ENCODE results near the gene WFDC6. TPM values are rescaled to one million over a fixed set of nuclear protein-coding genes. Genes with fewer than 3 reads are reported as not detected.

WFDC6 gene
- total RNA-seq, 2 donors from 2014 or later: not detected

DNA sequence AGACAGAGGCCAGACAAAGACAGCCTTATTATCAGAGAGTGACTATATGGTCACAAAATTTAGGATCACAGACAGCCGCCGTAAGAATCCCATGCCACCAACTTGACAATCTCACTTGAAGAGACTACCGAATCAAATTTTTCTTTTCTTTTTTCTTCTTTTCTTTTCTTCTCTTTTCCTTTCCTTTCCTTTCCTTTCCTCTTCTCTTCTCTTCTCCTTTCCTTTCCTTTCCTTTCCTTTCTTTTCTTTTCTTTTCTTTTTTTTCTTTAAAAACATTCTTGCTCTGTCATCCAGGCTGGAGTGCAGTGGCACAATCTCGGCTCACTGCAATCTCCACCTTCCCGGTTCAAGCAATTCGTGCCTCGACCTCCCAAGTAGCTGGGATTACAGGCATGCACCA, 9.1 kb upstream of the WFDC6 start:
- intact Hi-C loops (cut with DNase I): no loop called here
- no peak for TF ChIP-seq POLR2A (IDR thresholded peaks at IDR 0.05)
- TF ChIP-seq, protein P1, sequence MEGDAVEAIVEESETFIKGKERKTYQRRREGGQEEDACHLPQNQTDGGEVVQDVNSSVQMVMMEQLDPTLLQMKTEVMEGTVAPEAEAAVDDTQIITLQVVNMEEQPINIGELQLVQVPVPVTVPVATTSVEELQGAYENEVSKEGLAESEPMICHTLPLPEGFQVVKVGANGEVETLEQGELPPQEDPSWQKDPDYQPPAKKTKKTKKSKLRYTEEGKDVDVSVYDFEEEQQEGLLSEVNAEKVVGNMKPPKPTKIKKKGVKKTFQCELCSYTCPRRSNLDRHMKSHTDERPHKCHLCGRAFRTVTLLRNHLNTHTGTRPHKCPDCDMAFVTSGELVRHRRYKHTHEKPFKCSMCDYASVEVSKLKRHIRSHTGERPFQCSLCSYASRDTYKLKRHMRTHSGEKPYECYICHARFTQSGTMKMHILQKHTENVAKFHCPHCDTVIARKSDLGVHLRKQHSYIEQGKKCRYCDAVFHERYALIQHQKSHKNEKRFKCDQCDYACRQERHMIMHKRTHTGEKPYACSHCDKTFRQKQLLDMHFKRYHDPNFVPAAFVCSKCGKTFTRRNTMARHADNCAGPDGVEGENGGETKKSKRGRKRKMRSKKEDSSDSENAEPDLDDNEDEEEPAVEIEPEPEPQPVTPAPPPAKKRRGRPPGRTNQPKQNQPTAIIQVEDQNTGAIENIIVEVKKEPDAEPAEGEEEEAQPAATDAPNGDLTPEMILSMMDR (IDR thresholded peaks at IDR 0.05): no peak

DNA sequence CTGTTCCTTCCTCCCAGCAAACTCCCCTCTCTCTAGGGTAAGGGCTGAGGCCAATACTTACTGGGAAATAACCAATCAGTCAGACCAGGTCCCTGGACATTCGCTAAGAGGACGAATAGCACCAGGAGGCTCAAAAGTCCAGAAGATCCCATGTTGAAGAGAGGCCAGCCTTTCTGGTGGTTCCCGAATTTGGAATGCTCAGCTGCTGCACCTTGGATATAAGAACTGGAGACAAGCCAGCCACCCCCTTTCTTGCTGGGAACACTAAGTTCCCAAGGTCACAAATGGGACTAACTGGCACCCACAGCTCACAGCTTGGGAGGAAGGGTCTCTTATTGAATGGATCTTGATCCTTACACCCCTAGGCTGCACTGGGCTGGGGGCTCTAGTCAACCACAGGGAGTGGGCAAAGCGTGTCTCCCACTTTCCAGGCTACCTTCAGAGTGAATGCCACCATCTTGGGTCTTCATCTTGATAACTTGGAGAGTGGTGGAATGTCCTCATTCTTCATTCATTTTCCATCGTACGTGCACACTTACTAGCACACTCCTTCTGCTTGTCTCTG, 8.0 kb upstream of the WFDC6 start, which contains the start of gene EPPIN:
EPPIN (minus strand) TSS at position 196 of the 565 bp plus-strand sequence; CDS start at position 152, 44 bp downstream.
- no peak for ATAC-seq

More for the DNA sequence above, 9.1 kb upstream of the WFDC6 start:
- Histone ChIP-seq H3K27ac (no peak overlapping the region), H3K27me3 (no peaks in the 10 kb centered on the region), H3K9me3 (no peaks in the 10 kb centered on the region), H3K36me3 (replicated peaks in 1 of 2; ENCODE audit: insufficient read depth in 1 of 2, low read depth in 2 of 2) (no peaks in the 10 kb centered on the region), H3K4me1 (no peaks in the 10 kb centered on the region), H3K4me3 (no peak overlapping the region)
- ATAC-seq (no peak), DNase-seq (no peak)
- WGBS, 2 donors: 77 to 79% methylated on average over 7 of the region's 7 CpGs

DNA sequence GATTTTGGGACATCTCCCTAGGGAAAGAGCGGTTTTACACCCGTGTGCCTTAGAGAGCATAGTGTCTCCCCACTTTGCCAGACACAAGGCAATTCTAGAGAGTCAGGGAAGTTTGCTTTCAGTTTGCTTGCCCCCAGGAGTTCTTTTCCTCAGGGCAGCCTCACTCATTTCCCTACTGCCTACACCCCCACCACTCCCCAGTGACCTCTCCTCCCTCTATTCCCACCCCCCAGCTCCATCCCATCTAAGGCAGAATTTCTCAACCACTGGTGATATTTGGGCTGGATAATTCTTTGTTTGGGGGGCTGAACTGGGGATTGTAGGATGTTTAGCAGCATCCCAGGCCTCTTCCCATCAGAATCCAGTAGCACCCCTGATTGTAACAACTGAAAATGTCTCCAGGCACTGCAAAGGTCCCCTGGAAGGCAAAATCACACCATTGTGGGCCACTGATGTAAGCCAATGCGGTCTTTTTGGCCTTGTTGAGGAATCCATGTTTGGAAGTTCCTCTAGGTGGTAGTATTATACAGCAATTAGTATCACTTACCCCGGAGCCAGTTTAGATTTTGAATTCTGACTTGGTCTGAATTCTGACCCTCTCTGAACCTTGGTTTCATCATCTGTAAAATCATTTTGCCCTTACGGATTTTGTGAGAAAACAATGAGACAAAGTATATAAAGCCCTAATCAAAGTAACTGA, 6.6 kb upstream of the WFDC6 start:
- Histone ChIP-seq H3K9me3 (no peaks in the 10 kb centered on the region), H3K4me1 (no peaks in the 10 kb centered on the region), H3K27me3 (no peaks in the 10 kb centered on the region), H3K4me3 (no peak overlapping the region), H3K36me3 (replicated peaks in 1 of 2; ENCODE audit: insufficient read depth in 1 of 2, low read depth in 2 of 2) (no peaks in the 10 kb centered on the region), H3K27ac (no peak overlapping the region)
- TF ChIP-seq, protein P1 (IDR thresholded peaks at IDR 0.05): peak in 6 of 7 experiments; percentile 15 to 54 (median 34)
- TF ChIP-seq POLR2A (IDR thresholded peaks at IDR 0.05): no peak
- ATAC-seq (peak; percentile 35), DNase-seq (no peak)
- intact Hi-C loops (cut with DNase I): no loop called here
- WGBS, 2 donors: 6 to 9% methylated on average over 5 of the region's 5 CpGs

More for the DNA sequence above, 8.0 kb upstream of the WFDC6 start, which contains the start of gene EPPIN:
- no peak for TF ChIP-seq POLR2A (IDR thresholded peaks at IDR 0.05)
- TF ChIP-seq, protein P1 (IDR thresholded peaks at IDR 0.05): no peak
- no peak within 1 kb of the TSS for H3K4me3 ChIP-seq
- no peak for DNase-seq
- H3K4me1 ChIP-seq: no peaks in the 10 kb centered on the region
- 78 to 80% methylated on average over 6 of the region's 6 CpGs for WGBS, 2 donors
- H3K27ac ChIP-seq: no peak within 1 kb of the TSS
- no peaks in the 10 kb centered on the region for H3K36me3 ChIP-seq (replicated peaks in 1 of 2; ENCODE audit: insufficient read depth in 1 of 2, low read depth in 2 of 2)
- no peaks in the 10 kb centered on the region for H3K27me3 ChIP-seq
- intact Hi-C loops (cut with DNase I): no loop called here
- H3K9me3 ChIP-seq: no peaks in the 10 kb centered on the region

DNA sequence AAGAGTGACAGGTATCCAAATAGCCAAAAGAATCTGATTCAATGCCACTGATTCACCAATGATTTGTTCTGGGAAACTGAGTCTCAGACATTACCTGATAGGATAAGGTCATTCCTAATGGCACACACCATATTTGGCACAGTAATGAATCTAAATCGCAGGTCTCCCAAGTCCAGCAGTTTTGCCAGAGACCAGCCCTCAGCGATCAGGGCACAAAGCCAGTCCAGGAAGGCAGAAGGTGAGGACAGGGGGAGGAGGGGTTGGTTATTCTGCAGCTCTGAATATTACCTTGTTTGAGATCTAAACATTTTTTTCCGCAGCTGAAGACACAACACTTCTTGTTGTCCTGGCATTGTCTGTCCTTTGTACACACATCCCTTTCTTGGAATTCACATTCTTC, 6.1 kb upstream of the WFDC6 start:
- TF ChIP-seq POLR2A (IDR thresholded peaks at IDR 0.05): no peak
- TF ChIP-seq, protein P1 (IDR thresholded peaks at IDR 0.05): no peak

More for the DNA sequence above, 6.1 kb upstream of the WFDC6 start:
- intact Hi-C loops (cut with DNase I): no loop called here
- WGBS, 2 donors: 60 to 62% methylated on average over 3 of the region's 3 CpGs
- no peaks in the 10 kb centered on the region for H3K27me3 ChIP-seq
- DNase-seq: no peak
- no peak overlapping the region for H3K4me3 ChIP-seq
- ATAC-seq: no peak
- H3K36me3 ChIP-seq (replicated peaks in 1 of 2; ENCODE audit: insufficient read depth in 1 of 2, low read depth in 2 of 2): no peaks in the 10 kb centered on the region
- no peaks in the 10 kb centered on the region for H3K9me3 ChIP-seq
- H3K27ac ChIP-seq: no peak overlapping the region
- no peaks in the 10 kb centered on the region for H3K4me1 ChIP-seq
